Prostate gland (tissue), 2 donors: ENCODE data around the gene TRDMT1. TPM values are rescaled to one million over a fixed set of nuclear protein-coding genes. Genes with fewer than 3 reads are reported as not detected.

Experiments used
- DNase-seq: peaks from one replicate; pipeline ENCODE4 v3.0.0-alpha.2; 2019; ENCODE audit warnings: low spot score
- H3K27ac ChIP-seq, 2 donors: fragments of 200-600 bp; sonication (generic); 2 replicates each; pipeline ENCODE4 v1.5.1; 2017 to 2019
- H3K27me3 ChIP-seq: fragments of 200-600 bp; sonication (generic); replicated peaks from 2 replicates; pipeline ENCODE4 v1.5.1; 2019; ENCODE audit not compliant: insufficient read depth
- H3K36me3 ChIP-seq, 2 donors: fragments of 200-600 bp; sonication (generic); 1 replicate in 1 of 2; 2 replicates in 1 of 2; pipeline versions ENCODE4 v1.5.1 to v1.8.1; 2017 to 2019
- H3K4me1 ChIP-seq: fragments of 200-600 bp; sonication (generic); replicated peaks from 2 replicates; pipeline ENCODE4 v1.5.1; 2019
- H3K4me3 ChIP-seq, 2 donors: fragments of 200-600 bp; sonication (generic); 2 replicates each; pipeline ENCODE4 v1.5.1; 2017 to 2019
- H3K9me3 ChIP-seq: fragments of 200-600 bp; sonication (generic); 2 replicates; pipeline ENCODE4 v1.5.1; 2017
- POLR2A ChIP-seq: fragments of 450-650 bp; IDR thresholded peaks from one replicate; pipeline ENCODE4 v1.6.1; 2016; ENCODE audit warnings: antibody characterized with exemption, mild to moderate bottlenecking
- POLR2AphosphoS5 ChIP-seq: sonication (generic); formaldehyde crosslinking; IDR thresholded peaks from one replicate; pipeline ENCODE4 v1.6.1; 2017; ENCODE audit warnings: antibody characterized with exemption
- WGBS: methylation state at CpG from one replicate; pipeline ENCODE4 v1.1.5; 2018; 5-methylcytosine and 5-hydroxymethylcytosine counted together
- intact Hi-C: fragments of 100-400 bp; cut with DNase I; formaldehyde crosslinking; loops from one replicate; pipeline ENCODE4 v1.14.2; 2022
- total RNA-seq, 2 donors: library from RNA; depleted of rRNA; stranded (reverse); fragments of >200 nt; gene quantifications; one replicate each; pipeline ENCODE4 v1.1.0, GENCODE V29; 2016
- TF ChIP-seq, protein P1 (sequence below), 4 experiments: fragments of 200-600 bp in 2 of 4; fragments of 450-650 bp in 2 of 4; sonication (generic) in 2 of 4; IDR thresholded peaks; 1 replicate in 3 of 4; 2 replicates in 1 of 4; pipeline ENCODE4 v1.5.1; 2016 to 2019; ENCODE audit warnings: antibody characterized with exemption in 4 of 4, mild to moderate bottlenecking in 2 of 4, moderate library complexity in 2 of 4

The TRDMT1 gene
- total RNA-seq, 2 donors from 2014 or later, result 6.5 to 9.9 TPM

DNA sequence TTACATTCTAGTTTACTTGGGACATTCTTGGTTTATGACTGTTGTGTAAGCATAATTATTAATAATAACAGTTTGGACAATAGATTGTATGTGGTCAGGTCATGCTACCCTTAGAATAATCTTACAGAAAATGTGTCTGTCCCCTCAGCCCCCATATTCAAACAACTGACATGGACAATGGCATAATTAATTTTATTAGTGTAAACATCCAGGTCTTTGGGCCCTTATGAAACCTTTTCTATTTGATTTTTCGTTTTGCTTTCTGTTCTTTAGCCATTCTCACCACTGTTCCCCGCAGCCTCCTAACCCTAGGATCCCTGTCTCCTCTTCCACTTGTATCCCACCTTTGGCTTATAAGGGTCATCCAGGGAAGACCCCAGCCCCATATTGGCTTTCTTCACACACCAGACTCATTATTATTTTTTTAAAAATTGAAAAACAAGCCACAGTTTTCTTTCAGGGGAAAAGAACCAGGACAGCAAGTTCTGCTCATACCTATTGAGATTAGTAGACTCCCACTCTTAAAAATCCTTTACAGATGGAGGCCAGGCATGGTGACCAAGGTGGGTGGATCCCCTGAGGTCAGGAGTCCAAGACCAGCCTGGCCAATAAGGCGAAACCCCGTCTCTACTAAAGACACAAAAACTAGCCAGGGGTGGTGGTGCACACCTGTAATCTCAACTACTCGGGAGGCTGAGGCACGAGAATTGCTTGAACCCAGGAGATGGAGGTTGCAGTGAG lies 38.0 kb upstream of the TRDMT1 start:
- TF ChIP-seq, protein P1, sequence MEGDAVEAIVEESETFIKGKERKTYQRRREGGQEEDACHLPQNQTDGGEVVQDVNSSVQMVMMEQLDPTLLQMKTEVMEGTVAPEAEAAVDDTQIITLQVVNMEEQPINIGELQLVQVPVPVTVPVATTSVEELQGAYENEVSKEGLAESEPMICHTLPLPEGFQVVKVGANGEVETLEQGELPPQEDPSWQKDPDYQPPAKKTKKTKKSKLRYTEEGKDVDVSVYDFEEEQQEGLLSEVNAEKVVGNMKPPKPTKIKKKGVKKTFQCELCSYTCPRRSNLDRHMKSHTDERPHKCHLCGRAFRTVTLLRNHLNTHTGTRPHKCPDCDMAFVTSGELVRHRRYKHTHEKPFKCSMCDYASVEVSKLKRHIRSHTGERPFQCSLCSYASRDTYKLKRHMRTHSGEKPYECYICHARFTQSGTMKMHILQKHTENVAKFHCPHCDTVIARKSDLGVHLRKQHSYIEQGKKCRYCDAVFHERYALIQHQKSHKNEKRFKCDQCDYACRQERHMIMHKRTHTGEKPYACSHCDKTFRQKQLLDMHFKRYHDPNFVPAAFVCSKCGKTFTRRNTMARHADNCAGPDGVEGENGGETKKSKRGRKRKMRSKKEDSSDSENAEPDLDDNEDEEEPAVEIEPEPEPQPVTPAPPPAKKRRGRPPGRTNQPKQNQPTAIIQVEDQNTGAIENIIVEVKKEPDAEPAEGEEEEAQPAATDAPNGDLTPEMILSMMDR (IDR thresholded peaks at IDR 0.05), result no peak
- TF ChIP-seq POLR2A (no peak), POLR2AphosphoS5 (no peak)
- Histone ChIP-seq H3K27ac (no peak overlapping the region), H3K4me3 (no peak overlapping the region), H3K4me1 (no peaks in the 10 kb centered on the region), H3K9me3 (no peaks in the 10 kb centered on the region), H3K27me3 (no peaks in the 10 kb centered on the region), H3K36me3 (peaks cover 0 to under 1% of the 10 kb centered on the region in 2 donors)
- intact Hi-C loops, result no loop called here
- DNase-seq, result no peak
- WGBS, result 90% methylated on average over 6 of the region's 6 CpGs

DNA sequence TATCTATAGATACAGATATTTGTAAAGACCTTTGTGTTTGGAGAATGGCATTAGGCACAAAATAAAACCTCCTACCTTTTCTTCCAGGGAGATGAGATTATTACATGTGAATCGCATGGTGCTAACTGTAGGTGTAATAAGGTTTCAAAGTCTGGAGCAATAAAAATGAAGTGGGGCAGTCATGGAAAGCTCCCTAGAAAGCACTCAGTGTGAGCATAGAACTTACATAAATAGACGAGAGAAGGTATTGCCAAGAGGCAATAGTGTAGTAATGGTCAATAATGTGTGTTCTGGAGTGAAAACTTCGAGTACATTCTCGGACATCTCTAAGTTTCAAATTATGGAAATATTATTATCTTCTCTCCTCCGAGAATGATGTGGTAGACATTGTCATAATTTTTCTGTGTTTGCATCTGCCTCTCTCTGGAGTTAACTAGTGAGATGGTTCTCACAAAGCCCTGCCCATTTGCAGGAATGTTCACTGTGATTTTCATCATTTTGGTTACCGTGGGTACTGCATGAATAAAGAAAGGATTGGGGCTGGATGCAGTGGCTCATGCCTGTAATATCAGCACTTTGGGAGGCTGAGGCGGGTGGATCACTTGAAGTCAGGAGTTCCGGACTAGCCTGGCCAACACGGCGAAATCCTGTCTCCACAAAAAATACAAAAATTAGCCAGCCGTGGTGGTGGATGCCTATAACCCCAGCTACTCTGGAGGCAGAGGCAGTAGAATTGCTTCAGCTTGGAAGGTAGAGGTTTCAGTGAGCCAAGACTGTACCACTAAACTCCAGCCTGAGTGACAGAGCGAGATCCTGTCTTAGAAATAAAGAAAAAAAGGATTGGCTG lies 37.2 kb upstream of the TRDMT1 start:
- no peaks in the 10 kb centered on the region for H3K4me1 ChIP-seq
- no peak overlapping the region for H3K27ac ChIP-seq
- no peaks in the 10 kb centered on the region for H3K27me3 ChIP-seq
- DNase-seq, result no peak
- WGBS, result 66% methylated on average over 12 of the region's 12 CpGs
- intact Hi-C loops, result no loop called here
- H3K9me3 ChIP-seq, result no peaks in the 10 kb centered on the region
- H3K4me3 ChIP-seq, result no peak overlapping the region
- H3K36me3 ChIP-seq, result peaks cover 0 to 3% of the 10 kb centered on the region in 2 donors
- TF ChIP-seq, protein P1 (IDR thresholded peaks at IDR 0.05), result no peak
- no peak for TF ChIP-seq POLR2A
- TF ChIP-seq POLR2AphosphoS5, result no peak

DNA sequence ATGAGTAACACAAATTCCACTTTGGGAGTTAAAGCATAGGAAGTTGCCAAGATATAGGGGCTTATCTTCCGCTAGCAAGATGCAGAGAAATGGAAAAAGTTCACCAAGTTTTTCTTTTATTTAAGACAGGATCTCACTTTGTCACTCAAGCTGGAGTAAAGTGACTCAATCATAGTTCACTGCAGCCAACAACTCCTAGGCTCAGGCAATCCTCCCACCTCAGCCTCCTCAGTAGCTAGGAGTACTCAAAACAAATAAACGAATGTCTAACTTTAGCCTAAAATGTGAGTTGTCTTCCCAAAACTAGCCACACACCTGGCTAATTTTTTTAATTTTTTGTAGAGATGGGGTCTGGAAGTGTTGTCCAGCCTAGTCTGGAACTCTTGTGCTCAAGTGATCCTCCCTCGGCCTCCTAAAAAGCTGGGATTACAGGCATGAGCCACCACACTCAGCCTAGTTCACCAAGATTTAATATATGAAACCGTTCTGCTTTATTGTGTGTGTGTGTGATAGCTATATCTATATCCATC lies 36.5 kb upstream of the TRDMT1 start:
- no peaks in the 10 kb centered on the region for H3K4me1 ChIP-seq
- intact Hi-C loops, result no loop called here
- 90% methylated on average over 4 of the region's 4 CpGs for WGBS
- H3K36me3 ChIP-seq, result peaks cover 0 to 3% of the 10 kb centered on the region in 2 donors
- no peak overlapping the region for H3K4me3 ChIP-seq
- TF ChIP-seq POLR2AphosphoS5, result no peak
- DNase-seq, result no peak
- no peak overlapping the region for H3K27ac ChIP-seq
- no peaks in the 10 kb centered on the region for H3K9me3 ChIP-seq
- no peaks in the 10 kb centered on the region for H3K27me3 ChIP-seq

DNA sequence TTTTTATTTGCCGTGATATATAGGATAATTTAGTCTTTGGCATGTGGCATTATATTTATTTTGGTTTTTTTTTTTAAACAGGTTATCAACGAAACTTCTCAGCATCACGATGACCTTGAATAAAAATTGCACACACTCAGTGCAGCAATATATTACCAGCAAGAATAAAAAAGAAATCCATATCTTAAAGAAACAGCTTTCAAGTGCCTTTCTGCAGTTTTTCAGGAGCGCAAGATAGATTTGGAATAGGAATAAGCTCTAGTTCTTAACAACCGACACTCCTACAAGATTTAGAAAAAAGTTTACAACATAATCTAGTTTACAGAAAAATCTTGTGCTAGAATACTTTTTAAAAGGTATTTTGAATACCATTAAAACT lies 35.7 kb upstream of the TRDMT1 start:
- Histone ChIP-seq H3K27ac (no peak overlapping the region), H3K27me3 (no peaks in the 10 kb centered on the region), H3K4me3 (no peak overlapping the region), H3K36me3 (peaks cover 2 to 3% of the 10 kb centered on the region in 2 donors), H3K4me1 (no peaks in the 10 kb centered on the region), H3K9me3 (no peaks in the 10 kb centered on the region)
- no peak for DNase-seq
- TF ChIP-seq, protein P1 (IDR thresholded peaks at IDR 0.05), result no peak
- TF ChIP-seq POLR2AphosphoS5, result no peak
- no peak for TF ChIP-seq POLR2A
- 78% methylated on average over 5 of the region's 5 CpGs for WGBS
- intact Hi-C loops, result no loop called here

DNA sequence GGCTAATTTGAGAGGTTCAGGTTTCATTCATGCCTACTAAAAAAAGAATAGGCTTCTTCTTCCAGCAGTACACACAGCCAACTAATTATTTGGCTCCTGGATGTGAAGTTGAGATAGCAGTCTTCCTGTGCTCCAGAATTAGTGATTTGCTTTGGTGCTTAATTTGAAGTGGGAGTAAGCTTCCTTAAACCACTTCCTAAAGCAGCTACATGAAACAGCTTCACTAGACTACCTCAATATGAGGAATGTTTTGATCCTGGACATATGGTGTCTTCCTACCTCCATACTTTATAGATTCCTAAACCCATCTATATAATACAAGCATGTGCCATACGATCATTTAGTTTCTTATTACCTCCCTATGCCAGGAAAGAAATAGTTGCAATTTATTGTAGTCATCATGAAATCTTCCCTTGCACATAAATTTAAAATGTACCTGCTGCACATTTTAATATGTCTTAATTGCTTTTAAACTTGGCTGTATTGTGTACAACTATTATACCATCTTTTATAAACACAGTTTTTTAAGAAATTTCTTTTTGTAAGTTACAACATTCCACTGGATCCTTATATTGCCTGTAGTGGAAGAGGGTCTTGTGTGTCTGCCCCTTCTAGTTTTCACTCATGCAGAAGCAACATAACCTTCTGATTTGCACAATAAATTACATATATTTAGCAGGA lies 35.1 kb upstream of the TRDMT1 start:
- Histone ChIP-seq H3K4me3 (no peak overlapping the region), H3K27me3 (no peaks in the 10 kb centered on the region), H3K36me3 (peaks cover 3 to 5% of the 10 kb centered on the region in 2 donors), H3K9me3 (no peaks in the 10 kb centered on the region), H3K27ac (no peak overlapping the region), H3K4me1 (no peaks in the 10 kb centered on the region)
- TF ChIP-seq, protein P1 (IDR thresholded peaks at IDR 0.05), result no peak
- TF ChIP-seq POLR2A (no peak), POLR2AphosphoS5 (no peak)
- intact Hi-C loops, result no loop called here
- 66% methylated on average over 1 of the region's 1 CpG for WGBS
- no peak for DNase-seq
